ENCODE measurements around the gene NRG2. TPM values are rescaled to one million over a fixed set of nuclear protein-coding genes. Genes with fewer than 3 reads are reported as not detected.

NRG2 gene
- total RNA-seq, 1 experiment from 2014 or later: 0.23 TPM

DNA sequence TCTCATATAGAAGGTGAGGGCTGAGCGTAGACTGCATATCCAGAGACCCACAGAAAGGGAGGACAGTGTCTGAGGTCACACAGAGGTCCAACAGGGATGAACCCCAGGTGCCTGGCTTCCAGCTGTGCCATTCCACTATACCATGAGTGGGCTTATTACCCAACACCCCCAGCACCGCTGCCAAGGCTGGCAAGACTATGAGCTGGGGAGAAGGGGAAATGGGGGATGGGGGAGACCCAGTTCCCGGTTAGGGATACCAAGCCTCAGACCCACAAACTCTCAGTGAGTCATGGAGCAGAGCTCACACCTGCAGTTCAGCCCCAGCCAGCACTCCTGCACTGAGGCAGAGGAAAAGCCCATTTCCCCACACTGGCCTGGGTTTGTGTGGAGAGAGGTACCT, 141.1 kb downstream of the NRG2 start:
- H3K27ac Mint-ChIP-seq (ENCODE audit: low read depth, unreplicated experiment): no peak overlapping the region
- H3K27me3 Mint-ChIP-seq (ENCODE audit: insufficient read depth, unreplicated experiment): peaks cover 46% of the 10 kb centered on the region
- H3K4me3 Mint-ChIP-seq (ENCODE audit: unreplicated experiment): no peak overlapping the region
- no TSS peak for BruUV-seq (replicated peaks)
- ChIA-PET POLR2A (interaction anchor here (1.5 kb wide), 1 partner anchor 12 kb away, joined by 4 read pairs; no protein-coding TSS in a partner anchor), CTCF (interaction anchor here (0.7 to 6.1 kb wide), 4 partner anchors 11 to 80 kb away, joined by 3 to 35 read pairs (median 4); no protein-coding TSS in a partner anchor)
- H3K4me1 Mint-ChIP-seq (ENCODE audit: insufficient read depth, unreplicated experiment): no peaks in the 10 kb centered on the region
- intact Hi-C loops (cut with micrococcal nuclease): no loop called here
- no peaks in the 10 kb centered on the region for H3K9me3 Mint-ChIP-seq (ENCODE audit: unreplicated experiment)
- H3K36me3 Mint-ChIP-seq (ENCODE audit: insufficient read depth, unreplicated experiment): no peaks in the 10 kb centered on the region
- TF ChIP-seq, protein P1, sequence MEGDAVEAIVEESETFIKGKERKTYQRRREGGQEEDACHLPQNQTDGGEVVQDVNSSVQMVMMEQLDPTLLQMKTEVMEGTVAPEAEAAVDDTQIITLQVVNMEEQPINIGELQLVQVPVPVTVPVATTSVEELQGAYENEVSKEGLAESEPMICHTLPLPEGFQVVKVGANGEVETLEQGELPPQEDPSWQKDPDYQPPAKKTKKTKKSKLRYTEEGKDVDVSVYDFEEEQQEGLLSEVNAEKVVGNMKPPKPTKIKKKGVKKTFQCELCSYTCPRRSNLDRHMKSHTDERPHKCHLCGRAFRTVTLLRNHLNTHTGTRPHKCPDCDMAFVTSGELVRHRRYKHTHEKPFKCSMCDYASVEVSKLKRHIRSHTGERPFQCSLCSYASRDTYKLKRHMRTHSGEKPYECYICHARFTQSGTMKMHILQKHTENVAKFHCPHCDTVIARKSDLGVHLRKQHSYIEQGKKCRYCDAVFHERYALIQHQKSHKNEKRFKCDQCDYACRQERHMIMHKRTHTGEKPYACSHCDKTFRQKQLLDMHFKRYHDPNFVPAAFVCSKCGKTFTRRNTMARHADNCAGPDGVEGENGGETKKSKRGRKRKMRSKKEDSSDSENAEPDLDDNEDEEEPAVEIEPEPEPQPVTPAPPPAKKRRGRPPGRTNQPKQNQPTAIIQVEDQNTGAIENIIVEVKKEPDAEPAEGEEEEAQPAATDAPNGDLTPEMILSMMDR (IDR thresholded peaks at IDR 0.05; ENCODE audit: unreplicated experiment): no peak
- no peak for DNase-seq (ENCODE audit: unreplicated experiment)

DNA sequence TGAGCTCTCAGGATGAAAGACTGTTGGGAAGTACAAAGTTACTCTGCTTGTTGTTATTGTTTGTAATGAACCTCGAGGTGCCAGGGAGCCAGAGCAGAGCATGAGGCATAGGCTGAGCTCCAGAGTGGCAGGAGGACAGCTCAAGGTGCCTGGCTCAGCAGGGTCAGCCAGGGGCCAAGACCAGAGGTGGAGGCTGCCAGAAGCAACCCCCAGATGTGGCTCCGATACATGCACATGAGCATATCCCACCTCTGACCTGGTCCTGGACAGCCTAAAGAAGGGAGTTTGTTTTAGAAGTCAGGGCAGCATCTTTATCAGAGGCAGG, 141.9 kb downstream of the NRG2 start:
- TF ChIP-seq, protein P1 (IDR thresholded peaks at IDR 0.05; ENCODE audit: unreplicated experiment): no peak
- POLR2A ChIA-PET: no interaction called here
- H3K36me3 Mint-ChIP-seq (ENCODE audit: insufficient read depth, unreplicated experiment): no peaks in the 10 kb centered on the region
- peaks cover 46% of the 10 kb centered on the region for H3K27me3 Mint-ChIP-seq (ENCODE audit: insufficient read depth, unreplicated experiment)
- intact Hi-C loops (cut with micrococcal nuclease): no loop called here
- no peak overlapping the region for H3K4me3 Mint-ChIP-seq (ENCODE audit: unreplicated experiment)
- CTCF ChIA-PET: interaction anchor here (0.7 to 6.1 kb wide), 6 partner anchors 10 to 198 kb away, joined by 3 to 35 read pairs (median 3); no protein-coding TSS in a partner anchor
- BruUV-seq (replicated peaks): no TSS peak
- no peak for DNase-seq (ENCODE audit: unreplicated experiment)
- H3K9me3 Mint-ChIP-seq (ENCODE audit: unreplicated experiment): no peaks in the 10 kb centered on the region
- H3K4me1 Mint-ChIP-seq (ENCODE audit: insufficient read depth, unreplicated experiment): no peaks in the 10 kb centered on the region
- H3K27ac Mint-ChIP-seq (ENCODE audit: low read depth, unreplicated experiment): no peak overlapping the region

DNA sequence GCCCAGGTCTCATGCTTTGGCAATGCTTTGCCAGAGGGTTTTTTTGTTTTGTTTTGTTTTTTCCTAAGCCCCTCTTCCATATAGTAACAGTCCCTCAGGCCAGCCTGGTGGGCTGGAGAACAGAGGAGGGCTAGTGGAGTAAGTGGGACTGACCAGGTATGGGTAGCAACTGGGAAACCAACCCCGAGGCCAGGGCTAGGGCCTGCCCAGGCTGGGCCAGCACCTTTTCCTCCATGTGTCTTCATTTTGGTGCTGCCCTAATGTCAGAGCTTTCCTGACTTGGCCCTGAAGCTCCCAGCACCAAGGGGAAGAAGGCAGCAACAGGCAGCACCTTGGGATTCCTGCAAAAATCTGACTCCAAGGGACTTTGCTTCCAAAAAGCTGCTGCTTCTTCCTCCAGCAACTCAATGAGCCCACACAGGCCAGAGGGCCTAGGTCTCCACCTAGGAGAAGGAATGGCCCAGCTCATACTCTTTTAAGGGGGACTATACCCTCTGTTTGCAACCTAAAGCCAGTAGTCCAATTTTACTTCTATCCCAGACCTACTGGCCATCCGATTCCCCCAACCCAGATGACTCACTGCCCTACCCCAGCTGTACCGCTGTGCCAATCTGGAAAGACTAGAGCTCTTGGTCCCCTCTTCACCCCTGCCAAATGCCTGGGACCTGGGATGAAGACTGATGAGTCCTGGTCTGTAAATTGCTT, 142.4 kb downstream of the NRG2 start:
- H3K9me3 Mint-ChIP-seq (ENCODE audit: unreplicated experiment): no peaks in the 10 kb centered on the region
- ChIA-PET POLR2A (no interaction called here), CTCF (interaction anchor here (0.7 to 6.1 kb wide), 7 partner anchors 11 to 198 kb away, joined by 3 to 35 read pairs (median 5); no protein-coding TSS in a partner anchor)
- TF ChIP-seq, protein P1 (IDR thresholded peaks at IDR 0.05; ENCODE audit: unreplicated experiment): no peak
- intact Hi-C loops (cut with micrococcal nuclease): no loop called here
- peaks cover 46% of the 10 kb centered on the region for H3K27me3 Mint-ChIP-seq (ENCODE audit: insufficient read depth, unreplicated experiment)
- H3K36me3 Mint-ChIP-seq (ENCODE audit: insufficient read depth, unreplicated experiment): no peaks in the 10 kb centered on the region
- no peaks in the 10 kb centered on the region for H3K4me1 Mint-ChIP-seq (ENCODE audit: insufficient read depth, unreplicated experiment)
- H3K27ac Mint-ChIP-seq (ENCODE audit: low read depth, unreplicated experiment): no peak overlapping the region
- DNase-seq (ENCODE audit: unreplicated experiment): no peak
- BruUV-seq (replicated peaks): no TSS peak
- no peak overlapping the region for H3K4me3 Mint-ChIP-seq (ENCODE audit: unreplicated experiment)

DNA sequence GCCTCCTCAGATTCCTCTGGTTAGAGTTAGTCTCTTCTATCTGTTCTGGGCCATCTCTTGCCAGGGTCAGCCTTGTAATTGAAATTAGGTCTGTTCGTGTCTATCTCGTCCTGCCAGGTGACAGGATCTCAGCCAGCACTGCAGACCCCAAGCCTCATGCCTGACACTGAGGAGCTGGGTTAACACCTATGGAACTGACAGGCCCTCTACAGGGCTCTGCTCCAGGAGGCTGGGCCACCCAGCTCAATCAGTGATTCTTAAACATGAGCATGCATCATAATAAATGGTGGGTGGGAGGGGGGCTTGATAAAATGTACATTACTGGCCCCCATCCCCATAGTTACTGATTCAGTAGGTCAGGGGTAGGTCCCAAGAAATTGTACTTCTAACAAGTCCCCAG, 144.1 kb downstream of the NRG2 start:
- ChIA-PET CTCF (interaction anchor here (1.4 to 6.1 kb wide), 2 partner anchors 16 to 70 kb away, joined by 5 to 35 read pairs; no protein-coding TSS in a partner anchor), POLR2A (interaction anchor here (1.0 kb wide), 1 partner anchor 15 kb away, joined by 3 read pairs; no protein-coding TSS in a partner anchor)
- intact Hi-C loops (cut with micrococcal nuclease): no loop called here
- no peaks in the 10 kb centered on the region for H3K9me3 Mint-ChIP-seq (ENCODE audit: unreplicated experiment)
- no peak for DNase-seq (ENCODE audit: unreplicated experiment)
- BruUV-seq (replicated peaks): no TSS peak
- H3K4me1 Mint-ChIP-seq (ENCODE audit: insufficient read depth, unreplicated experiment): no peaks in the 10 kb centered on the region
- H3K4me3 Mint-ChIP-seq (ENCODE audit: unreplicated experiment): no peak overlapping the region
- H3K27me3 Mint-ChIP-seq (ENCODE audit: insufficient read depth, unreplicated experiment): peaks cover 46% of the 10 kb centered on the region
- H3K27ac Mint-ChIP-seq (ENCODE audit: low read depth, unreplicated experiment): no peak overlapping the region
- TF ChIP-seq, protein P1 (IDR thresholded peaks at IDR 0.05; ENCODE audit: unreplicated experiment): no peak
- peaks cover 6% of the 10 kb centered on the region for H3K36me3 Mint-ChIP-seq (ENCODE audit: insufficient read depth, unreplicated experiment)

Measured in MCF 10A (cell line).